Dermis microvascular lymphatic vessel endothelial cell (primary cell): ENCODE measurements around the gene RBM22. TPM values are rescaled to one million over a fixed set of nuclear protein-coding genes. Genes with fewer than 3 reads are reported as not detected.

Experiments
- DNase-seq, 2 donors: peaks; one replicate each; pipeline versions ENCODE4 v3.0.0 to v3.0.0-alpha.2; 2010; ENCODE audit warnings: low read depth in 2 of 2
- total RNA-seq: library from RNA; depleted of rRNA; stranded (reverse); fragments of >200 nt; gene quantifications from 2 replicates; pipeline ENCODE4 v1.2.1, GENCODE V29; 2014

Gene RBM22
- total RNA-seq, 1 donor from 2014 or later: 14.9 TPM

DNA sequence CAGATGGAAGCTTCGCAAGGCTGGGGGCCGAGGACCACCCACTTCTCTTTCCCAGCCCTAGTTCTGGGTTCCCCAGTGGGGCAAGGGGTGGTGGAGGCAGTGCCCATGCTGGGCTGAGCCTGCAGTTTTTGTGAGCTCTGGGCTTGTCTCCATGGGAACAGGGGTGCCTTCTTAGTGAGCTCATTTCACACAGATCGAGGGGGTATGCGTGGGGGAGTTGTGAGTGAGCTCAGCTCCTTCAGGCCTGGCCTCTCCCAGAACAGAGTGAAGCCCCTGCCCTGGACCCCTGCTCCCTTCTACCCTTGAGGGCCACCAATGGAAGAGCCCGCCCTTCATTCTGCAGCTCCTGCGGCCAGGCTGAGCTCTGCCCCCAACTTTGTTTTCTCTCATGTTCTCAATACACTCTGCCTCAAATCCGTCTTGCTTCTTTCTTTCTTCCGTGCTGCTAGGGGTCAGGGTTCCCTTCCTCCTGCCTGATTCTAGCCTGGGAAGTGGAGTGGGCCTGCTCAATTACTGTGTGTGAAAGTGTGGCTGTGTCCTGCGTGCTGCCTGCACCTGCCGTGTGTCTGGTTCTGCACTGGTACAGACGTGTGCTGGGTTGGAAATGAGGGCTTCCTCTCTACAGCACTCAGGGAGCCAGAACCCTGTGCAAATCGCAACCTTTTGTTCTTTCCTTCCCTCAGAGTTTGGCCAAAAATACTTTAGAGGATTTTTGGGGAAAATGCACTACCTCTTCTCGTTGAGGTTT, 48.8 kb downstream of the RBM22 start:
- DNase-seq: no peak

DNA sequence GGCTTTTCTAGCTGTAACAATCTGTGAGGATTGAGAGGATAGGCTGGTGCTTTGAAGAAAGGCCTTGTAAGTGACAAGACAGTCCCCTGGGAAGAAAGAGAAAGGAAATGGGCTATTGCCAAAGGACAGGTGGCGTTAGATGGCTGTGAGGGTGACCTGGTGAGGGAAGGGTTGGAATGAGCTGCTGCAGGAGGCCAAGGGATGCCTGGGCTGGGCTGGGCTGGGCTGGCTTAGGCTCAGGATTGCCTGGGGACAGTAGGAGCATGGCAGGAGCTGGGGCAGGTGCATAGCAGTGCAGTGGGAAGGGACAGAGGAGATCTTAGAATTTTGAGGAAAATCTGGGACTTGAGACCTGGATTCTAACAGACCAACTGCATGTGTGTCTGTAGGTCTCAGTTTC, 49.5 kb downstream of the RBM22 start:
- DNase-seq: no peak

DNA sequence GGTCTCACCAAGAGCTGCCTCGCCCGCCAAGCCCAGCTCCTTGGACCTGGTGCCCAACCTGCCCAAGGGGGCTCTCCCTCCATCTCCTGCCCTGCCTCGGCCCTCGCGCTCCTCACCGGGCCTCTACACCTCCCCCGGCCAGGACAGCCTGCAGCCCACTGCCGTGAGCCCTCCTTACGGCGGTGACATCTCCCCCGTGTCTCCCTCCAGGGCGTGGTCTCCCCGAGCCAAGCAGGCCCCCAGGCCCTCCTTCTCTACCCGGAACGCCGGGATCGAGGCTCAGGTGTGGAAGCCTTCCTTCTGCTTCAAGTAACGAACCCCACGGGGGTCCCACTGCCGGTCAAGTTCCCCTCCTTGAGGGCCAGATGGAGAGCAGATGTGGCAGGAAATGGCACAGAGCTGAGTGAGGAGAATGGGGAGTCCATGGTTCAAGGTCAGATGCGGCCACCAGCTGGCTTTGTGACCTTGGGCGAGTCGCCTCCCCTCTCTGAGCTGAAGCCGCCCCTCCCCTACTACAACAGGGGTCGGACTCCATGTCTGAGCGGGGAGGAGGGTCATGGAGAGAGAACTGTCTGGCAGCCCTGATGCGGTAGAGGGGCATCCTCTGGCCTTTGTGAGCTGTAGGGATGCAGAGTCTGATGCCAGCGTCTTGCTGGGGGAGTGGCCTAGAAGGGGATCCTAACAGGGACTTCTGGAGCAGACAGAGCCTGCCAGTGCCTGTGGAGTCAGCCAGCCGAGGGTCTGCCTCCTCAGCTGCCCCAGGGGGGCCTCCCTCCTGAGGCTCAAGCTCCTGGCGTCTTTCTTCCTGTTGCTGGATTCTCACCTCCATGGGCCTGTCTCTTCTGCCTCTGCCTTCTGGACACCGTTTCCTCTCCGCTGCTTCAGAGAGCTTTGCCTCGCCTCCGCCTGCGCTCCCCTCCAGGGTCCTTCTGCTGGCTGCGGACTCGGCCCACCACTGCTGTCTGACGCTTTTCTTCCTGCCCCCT, 50.5 kb downstream of the RBM22 start:
- DNase-seq: no peak

DNA sequence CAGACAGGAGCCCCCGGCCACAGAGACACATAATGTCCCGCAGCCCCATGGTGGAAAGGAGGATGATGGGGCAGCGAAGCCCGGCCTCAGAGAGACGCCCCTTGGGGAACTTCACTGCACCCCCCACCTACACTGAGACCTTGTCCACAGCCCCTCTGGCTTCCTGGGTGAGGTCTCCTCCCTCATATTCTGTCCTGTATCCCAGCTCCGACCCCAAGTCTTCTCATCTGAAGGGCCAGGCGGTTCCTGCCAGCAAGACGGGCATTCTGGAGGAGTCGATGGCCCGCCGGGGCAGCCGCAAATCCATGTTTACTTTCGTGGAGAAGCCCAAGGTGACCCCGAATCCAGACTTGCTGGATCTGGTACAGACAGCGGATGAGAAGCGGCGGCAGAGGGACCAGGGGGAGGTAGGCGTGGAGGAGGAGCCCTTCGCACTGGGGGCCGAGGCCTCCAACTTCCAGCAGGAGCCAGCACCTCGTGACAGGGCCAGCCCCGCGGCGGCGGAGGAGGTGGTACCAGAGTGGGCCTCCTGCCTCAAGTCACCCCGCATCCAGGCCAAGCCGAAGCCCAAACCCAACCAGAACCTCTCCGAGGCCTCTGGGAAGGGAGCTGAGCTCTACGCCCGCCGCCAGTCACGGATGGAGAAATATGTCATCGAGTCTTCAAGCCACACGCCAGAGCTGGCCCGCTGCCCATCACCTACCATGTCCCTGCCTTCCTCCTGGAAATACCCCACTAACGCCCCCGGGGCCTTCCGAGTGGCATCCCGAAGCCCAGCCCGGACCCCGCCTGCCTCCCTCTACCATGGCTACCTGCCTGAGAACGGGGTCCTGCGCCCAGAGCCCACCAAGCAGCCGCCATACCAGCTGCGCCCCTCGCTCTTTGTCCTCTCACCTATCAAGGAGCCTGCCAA, 51.5 kb downstream of the RBM22 start:
- DNase-seq: no peak

DNA sequence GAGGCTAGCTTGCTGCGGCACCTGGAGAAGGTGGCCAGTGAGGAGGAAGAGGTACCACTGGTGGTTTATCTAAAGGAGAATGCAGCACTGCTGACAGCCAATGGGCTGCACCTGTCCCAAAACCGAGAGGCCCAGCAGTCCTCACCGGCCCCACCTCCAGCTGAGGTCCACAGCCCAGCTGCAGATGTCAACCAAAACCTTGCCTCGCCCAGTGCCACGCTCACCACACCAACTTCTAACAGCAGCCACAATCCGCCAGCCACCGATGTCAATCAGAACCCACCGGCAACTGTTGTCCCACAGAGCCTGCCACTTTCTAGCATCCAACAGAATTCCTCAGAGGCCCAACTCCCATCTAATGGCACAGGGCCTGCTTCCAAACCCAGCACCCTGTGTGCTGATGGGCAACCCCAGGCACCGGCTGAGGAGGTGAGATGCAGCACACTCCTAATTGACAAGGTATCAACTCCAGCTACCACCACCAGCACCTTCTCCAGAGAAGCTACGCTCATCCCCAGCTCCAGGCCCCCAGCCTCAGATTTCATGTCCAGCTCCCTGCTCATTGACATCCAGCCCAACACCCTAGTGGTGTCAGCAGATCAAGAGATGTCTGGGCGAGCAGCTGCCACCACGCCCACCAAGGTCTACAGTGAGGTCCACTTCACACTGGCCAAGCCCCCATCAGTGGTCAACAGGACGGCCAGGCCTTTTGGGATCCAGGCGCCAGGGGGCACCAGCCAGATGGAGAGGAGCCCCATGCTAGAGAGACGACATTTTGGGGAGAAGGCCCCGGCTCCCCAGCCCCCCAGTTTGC, 52.4 kb downstream of the RBM22 start:
- DNase-seq: no peak

DNA sequence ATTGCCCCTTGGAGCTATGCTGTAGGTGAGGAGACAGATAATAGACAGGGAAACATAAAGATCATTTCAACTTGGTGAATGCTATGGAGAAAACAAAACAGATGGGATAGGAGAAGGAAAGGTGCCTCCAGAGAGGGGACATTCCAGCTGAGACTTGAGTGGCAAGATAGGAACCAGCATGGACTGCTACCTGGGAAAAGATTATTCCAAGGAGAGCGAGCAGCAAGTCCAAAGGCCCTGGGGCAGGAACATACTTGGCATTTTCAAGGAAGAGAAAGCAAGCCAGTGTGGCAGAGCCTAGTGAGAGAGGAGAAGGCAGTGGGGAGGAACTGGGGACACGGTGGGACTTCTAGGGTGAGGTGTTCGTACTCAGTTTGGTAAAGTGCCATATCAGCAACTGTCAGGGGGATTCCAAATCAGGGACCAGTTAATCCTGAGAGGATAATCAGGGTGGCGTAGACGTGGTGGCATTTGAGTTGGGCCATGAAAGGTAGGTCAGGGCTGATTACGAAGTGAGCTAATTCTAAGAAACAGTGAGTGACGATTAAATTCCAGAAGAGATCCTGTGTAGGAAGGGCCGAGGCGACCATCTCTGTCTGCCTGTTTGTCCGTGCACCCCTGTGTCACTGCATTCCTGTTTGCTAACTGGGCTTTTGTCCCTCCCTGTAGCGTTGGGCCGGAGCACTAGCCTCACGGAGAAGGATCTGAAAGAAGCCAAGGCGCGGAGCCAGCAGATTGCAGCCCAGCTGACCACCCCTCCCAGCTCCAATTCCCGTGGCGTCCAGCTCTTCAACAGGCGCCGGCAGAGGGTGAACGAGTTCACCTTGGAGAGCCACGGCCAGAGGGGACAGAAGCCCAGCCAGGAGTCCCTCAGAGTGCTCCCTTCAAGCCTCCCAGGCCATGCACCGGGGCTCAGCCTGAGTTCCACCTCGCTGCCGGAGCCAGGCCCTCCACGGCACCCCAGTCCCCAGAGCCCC, 53.3 kb downstream of the RBM22 start:
- DNase-seq: no peak

DNA sequence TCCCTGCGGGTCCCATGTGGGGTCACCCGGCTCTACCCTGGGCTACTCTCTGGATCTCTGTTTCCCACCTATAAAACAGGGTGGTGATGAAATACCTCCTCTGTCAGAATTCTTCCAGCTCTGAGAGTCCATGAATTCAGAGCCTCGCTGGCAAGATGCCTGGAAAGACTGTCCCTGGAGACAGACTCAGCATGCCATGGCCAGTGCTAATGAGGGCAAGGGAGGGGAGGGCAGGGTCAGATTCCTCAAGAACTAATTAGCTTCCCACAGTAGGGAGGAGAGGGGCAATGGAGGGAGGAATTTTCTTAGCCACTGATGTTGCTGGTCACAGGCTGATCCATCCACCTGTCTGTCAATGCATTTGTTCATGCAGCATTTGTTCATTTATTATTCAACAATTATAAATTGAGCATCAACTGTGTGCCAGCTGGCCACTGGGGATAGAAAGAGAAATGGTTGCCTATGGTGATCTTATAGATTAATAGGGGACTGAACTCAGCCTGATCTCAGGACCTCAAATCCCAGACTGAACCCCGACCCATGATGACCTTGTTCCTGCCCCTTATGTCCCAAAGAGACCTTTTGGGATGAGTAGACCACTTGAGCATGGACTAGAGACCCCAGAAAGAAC, 55.7 kb downstream of the RBM22 start:
- DNase-seq: peak in 1 of 2 donors; percentile 50

DNA sequence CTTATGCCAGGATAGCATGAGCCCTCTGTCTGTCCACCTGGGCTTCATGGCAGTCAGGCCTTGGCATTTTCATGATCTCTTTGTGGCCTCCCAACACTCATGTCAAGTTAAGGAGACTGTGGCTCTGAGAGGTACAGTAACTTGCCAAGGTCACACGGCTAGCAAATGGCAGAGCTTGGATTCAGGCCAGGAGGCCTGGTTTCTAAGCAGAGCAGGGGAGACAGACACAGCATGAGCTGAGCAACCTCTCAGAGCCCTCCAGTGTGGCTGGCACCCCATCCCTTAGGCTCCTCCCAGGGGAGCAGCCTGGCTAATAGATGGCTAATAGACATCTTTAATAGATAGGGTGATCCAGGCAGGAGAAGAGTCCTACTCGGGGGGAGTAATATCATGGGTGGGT, 56.3 kb downstream of the RBM22 start:
- DNase-seq: no peak

DNA sequence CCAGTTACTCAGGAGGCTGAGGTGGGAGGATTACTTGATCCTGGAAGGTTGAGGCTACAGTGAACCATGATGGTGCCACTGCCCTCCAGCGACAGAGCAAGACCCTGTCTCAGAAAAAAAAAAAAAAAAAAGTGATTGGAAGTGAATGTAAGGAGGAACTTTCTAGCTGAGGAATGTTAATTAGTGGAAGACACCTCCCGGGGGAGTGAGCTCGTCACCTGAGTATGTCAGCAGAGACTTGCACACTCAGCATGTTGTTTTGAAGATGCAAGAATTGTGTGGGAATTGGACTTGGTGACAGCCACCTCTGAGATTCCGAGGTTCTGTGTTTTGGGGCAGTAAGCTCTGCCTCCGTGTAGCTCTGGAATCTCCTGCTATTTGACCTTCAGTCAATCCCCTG, 56.8 kb downstream of the RBM22 start:
- no peak for DNase-seq

DNA sequence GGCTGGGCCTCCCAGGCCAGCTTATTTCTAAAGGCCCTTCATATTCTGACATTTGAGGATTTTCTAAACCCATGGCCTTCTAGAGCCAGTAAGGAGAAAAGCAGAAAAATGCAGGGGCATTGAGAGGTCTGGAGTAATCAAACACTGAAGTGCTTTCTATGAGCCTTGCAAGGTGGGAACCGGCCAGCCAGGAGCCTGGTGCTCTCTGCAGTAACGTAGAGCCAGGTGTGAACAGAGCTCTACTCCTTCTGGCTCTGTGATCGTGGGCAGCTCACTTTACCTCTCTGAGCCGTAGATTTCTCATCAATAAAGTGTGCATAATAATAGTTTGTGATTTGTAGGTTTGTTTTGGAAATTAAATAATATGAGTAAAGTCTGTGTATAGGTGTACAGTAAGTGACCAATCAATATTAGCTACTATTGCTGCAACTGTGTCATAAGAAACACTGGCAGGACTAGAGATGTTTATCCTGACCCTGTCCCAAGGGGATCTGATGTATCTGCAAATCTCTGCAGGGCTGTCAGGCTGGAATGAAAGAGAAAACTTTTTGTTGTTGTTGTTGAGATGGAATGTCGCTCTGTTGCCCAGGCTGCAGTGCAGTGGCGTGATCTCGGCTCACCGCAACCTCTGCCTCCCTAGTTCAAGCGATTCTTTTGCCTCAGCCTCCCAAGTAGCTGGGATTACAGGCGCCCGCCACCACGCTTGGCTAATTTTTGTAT, 57.7 kb downstream of the RBM22 start:
- no peak for DNase-seq

DNA sequence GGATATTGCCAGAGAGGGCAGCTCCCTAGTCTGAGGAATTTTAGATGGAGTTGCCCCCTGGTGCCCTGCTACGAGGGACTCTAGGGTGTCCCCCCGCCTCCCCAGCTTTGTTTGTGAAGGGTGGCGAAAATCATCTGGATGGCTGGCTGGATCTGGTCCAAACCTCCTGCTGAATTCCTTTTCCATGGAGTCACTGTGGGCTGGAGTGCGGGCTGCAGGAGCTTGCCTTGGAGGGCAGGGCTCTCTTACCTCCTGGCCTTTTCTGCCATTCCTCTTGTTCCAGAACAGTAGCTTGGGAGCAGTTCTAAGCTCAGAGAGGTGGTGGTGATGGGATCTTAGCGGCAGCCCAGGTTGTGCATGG, 58.3 kb downstream of the RBM22 start:
- peak; percentile 51 to 86 for DNase-seq

DNA sequence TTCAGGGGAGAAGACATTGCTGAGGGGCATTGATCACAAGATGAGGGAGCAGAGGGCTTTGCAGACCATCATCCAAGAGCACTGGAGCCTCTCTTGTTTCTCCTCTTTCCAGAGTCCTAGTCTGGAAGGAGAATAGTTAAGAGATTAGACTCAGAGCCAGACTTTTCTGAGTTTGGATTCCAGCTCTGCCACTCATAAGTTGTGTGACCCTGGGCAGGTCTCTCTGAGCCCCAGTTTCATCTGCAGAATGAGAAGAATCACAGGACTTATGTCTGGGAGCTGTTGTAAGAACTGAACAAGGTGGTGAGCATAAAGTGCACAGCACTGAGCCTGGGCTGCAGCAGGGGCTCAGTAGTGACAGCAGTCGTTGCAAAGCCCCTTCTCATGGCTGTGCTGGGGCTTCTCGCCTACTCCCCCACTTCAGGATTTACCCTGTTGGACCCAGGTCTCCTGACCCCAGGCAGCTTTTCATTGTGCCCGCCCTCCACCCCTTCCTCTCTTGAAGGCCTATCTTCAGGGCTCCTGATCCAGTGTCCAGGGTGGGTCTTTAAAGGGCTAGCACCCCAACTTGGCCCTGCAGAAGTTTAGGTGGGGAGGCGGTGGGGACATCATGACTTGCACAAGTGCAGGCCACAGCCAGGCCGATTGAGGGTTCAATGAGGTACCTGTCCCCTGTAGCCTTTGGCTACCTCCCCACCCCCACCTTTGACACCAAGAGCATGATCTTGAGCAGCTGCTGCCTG, 58.9 kb downstream of the RBM22 start:
- DNase-seq: no peak

DNA sequence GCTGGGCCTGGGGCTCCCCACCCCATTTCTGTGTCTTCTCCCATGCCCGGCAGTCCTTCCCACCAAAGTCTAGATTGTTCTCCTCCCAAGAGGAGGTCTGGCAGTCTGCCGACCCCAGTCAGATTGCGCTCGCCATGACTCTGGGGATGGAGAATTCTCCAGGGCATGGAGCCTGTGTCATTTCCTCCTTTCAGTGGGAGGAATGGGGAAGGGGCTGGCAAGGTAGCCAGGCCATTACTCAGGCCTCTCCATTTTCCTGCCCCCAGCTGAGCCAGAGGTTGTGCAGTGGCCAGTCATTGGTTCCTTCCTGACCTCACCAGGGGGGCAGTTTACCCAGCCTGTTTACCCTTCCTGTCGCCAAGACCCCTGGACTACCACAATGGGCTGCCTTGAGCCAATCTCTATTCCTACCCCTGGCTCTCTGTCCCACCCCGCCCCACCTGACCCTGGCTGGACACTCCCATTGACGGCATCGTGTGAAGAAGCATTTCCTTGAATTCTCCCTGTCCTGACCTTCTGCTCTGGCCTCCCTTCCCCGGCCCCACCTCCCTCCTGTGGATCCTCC, 59.8 kb downstream of the RBM22 start:
- DNase-seq: peak; percentile 93 to 96
